GM19397 (cell line): ENCODE data around the gene ADAMTS7.
"Not testable (repeated sequence)": the region's sequence is repeated elsewhere in the genome, so short reads cannot be mapped to it uniquely, and the experiment has no call there.

Source experiments
- ATAC-seq: cut with Tn5 transposase; IDR thresholded peaks from one replicate; pipeline ENCODE4 v1.9.1; 2021; ENCODE audit warnings: mild to moderate bottlenecking, moderate library complexity; ENCODE audit not compliant: unreplicated experiment

The ADAMTS7 gene

DNA sequence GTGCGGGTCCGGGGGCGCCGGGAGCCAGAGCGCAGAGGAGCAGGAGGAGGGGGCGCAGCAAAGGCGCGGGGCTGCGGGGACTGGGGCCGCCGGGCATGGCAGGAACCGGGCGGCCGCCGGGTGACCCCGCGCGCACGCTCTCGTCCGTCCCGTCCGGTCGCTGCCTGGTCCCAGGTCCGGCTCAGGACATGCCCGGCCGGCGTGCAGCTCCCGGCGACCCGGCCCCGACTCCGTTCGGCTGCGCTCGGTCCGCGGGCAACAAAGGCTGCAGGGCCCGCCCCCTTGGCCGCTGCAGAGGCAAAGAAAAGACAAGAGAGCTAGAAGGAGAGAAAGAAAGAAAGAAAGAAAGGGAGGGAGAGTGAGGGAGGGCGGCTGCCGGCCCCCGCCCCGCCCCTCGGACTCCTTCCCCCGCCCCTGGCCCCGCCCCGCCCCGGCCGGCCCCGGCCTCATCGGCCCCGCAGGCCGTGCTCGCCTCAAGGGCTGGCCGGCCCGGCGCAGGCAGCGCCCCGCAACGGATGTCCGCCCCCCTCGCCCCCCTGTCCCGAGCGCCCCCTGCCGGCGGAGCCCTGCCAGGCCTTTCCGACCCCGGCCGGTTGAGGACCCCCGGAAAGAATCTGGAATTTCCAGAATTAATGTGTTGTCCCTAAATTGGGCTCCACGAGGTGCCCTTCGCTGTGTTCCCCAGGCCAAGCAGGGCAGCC is at the start of gene ADAMTS7:
TSS of gene ADAMTS7 (minus strand) at position 341 of the 701 bp plus-strand sequence. CDS start at position 97, 244 bp downstream.
- peak; percentile 57 for ATAC-seq

DNA sequence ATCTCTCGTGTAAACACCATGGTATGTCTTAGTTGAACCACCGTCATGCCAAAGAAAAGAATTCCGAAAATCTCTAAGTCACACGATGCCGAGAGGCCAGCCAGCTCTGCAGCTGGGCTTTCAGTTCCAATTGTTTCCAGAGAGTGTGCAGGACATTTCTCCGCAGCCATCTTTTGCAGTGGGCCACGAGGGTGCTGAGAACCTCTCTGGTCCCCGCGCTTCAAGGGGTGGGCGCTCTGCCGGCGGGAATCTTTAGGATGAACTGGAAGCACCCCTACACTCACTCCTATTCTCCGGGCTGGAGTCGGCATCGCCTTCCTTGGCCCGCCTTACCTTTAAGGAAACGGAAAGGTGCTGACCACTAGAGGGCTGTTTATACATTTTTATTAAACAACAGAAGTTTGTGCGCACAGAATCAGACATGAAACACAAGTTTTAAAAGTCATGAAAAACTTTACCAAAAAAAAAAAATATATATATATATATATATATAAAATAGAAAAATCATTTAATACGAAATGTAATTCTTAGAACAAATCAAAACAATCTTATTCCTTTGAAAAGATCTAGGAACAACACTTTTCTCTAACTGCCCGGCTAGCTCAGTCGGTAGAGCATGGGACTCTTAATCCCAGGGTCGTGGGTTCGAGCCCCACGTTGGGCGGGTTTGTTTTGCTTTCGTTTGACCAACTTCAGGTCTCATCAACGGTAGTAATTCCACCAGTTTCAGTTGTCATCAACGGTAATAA is 48.9 kb upstream of the ADAMTS7 start:
- ATAC-seq = peak; percentile 67

- ATAC-seq = no peak
These were observed 44.5 kb upstream of the ADAMTS7 start for GRCh38 chr15:78855746-78856145.

GRCh38 chr15:78854833-78855372 is 43.6 kb upstream of the ADAMTS7 start:
- no peak for ATAC-seq

GRCh38 chr15:78853500-78853899 is 42.2 kb upstream of the ADAMTS7 start:
- ATAC-seq = no peak

DNA sequence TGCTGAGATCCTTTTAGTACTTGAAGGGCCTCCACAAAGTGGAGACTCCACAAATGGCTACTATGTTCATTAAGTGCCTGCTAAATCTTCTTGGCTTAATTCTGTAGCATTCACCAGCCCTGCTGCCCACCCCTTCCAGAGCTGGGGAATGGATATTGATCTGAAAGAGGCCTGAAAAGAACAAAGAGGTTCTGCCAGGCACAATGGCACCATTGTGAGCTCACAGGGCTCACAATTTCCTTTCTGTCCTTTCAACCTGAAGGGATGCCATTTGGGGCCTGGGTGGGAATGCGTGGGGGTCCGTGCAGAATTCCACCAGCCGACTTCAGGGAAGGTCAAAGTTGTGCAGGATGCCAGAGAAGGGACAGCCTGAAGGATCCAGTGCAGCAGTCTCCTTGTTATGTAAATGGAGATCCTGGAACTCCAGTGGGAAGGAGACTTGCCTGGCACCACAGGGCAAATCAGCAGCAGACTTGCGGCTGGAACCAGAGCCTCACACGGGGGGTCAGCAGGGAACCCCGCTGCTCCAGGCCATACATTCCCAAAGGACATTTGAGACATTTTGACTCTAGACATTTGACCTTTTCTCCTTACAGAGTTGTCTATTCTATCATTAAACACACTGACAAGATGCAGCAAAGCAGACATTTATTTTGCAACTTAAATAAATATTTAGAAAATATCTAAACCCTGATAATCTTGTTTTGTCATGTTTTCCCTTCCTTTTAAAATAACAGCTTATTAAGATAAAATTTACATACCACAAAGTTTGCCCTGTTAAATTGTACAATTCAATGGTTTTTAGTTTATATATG is 39.9 kb upstream of the ADAMTS7 start:
- ATAC-seq = no peak

DNA sequence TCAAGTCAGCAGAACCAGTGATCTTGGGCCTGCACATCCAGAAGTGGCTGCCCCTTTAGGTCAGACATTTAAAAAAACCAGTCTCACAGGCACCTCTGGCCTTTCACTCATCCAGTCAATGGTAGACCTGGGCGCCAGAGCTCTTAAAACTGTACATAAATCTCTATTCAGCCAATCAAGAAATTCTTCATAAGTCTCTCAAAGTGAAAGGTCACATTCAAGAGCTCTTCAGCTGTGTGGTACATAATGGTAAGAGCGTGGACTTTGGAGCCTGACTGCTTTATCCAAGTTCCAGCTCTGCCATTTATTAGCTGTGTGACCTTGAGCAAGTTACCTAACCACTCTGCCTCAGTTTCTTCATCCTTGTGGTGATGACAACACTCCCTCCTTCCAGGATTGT is 39.1 kb upstream of the ADAMTS7 start:
- ATAC-seq = no peak

DNA sequence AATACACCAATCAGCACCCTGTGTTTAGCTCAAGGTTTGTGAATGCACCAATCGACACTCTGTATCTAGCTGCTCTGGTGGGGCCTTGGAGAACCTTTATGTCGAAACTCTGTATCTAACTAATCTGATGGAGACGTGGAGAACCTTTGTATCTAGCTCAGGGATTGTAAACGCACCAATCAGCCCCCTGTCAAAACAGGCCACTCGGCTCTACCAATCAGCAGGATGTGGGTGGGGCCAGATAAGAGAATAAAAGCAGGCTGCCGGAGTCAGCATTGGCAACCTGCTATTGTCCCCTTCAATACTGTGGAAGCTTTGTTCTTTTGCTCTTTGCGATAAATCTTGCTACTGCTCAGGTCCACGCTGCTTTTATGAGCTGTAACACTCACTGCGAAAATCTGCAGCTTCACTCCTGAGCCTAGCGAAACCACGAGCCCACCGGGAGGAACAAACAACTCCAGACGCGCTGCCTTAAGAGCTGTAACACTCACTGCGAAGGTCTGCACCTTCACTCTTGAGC is 36.2 kb upstream of the ADAMTS7 start:
- ATAC-seq = not testable (repeated sequence)

DNA sequence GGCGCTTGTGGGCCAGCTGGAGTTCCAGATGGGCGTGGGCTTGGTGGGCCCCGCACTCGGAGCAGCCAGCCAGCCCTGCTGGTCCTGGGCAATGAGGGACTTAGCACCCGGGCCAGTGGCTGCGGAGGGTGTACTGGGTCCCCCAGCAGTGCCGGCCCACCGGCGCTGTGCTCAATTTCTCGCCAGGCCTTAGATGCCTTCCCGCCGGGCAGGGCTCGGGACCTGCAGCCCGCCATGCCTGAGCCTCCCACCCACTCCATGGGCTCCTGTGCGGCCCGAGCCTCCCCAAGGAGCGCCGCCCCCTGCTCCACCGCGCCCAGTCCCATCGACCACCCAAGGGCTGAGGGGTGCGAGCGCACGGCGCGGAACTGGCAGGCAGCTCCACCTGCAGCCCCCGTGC is 35.6 kb upstream of the ADAMTS7 start:
- ATAC-seq = not testable (repeated sequence)

DNA sequence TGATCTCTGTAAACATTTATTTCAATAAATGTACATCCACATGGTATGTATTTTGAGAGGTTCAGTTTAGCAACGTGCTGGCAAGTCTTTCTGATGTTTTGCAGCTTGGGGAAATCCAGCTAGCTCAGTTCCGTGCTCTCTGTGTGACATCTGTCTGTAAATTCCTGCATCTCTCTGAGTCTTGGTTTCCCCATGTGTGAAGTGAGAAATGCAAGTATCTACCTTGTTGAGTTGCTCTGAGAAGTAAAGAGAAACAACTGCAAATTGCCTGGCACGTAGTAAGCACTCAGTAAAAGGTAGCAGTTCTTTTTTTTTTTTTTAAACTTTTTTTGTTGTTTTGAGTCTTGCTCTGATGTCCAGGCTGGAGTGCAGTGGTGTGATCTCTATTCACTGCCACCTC is 31.3 kb upstream of the ADAMTS7 start:
- no peak for ATAC-seq

DNA sequence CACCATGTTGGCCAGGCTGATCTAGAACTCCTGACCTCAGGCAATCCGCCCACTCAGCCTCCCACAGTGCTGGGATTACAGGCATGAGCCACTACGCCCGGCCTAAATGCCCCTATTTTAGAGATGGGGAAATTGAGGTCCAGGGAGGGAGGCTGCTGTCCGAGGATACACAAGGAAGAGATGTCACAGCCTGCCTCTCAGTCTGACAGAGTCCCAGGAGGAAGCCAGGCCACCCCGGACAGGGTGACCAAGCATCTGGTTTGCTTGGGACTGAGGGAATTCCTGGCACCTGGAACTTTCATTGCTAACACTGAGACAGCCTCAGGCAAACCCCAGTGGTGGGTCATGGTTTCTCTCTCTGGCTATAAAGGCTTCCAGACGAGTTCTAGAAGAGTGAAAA is 30.6 kb upstream of the ADAMTS7 start:
- ATAC-seq = no peak

- ATAC-seq = no peak
These were observed 30.1 kb upstream of the ADAMTS7 start for GRCh38 chr15:78841376-78841706.

DNA sequence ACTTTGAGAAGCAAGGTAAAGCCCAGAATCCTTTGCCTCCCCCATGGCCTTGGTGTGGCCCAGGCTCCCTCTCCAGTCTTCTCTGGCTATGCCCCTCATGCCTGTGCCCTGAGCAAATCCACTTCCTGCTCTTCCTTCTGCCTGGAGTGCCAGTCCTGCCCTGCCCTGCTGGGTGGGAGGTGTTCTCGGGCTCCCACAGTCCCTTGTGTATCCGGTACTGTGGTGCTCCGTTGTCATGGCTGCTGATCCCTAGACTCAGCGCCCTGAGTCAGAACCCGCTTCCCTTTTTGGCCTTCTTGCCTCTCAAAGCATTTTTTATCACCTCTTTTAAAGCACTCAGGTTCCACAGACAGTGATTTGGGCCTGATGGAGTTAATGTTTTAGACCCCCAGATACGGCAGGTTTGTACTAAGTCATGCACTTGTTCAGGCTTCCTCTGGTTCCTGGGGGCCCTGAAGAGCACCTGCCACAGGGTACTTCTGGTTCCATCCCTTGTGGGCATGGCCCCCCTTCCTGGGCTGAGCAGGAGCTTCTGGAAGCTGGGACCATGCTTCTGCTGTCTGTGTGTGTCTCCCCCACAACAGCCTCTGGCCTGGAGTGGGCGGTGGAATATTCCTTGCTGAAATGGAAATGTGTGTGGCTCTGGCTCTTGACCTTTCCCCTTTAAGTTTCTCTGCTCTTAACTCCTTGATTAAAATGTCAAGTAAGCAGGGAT is 29.6 kb upstream of the ADAMTS7 start:
- ATAC-seq = no peak

- not testable (repeated sequence) for ATAC-seq
These were observed 27.9 kb upstream of the ADAMTS7 start for GRCh38 chr15:78839151-78839550.

DNA sequence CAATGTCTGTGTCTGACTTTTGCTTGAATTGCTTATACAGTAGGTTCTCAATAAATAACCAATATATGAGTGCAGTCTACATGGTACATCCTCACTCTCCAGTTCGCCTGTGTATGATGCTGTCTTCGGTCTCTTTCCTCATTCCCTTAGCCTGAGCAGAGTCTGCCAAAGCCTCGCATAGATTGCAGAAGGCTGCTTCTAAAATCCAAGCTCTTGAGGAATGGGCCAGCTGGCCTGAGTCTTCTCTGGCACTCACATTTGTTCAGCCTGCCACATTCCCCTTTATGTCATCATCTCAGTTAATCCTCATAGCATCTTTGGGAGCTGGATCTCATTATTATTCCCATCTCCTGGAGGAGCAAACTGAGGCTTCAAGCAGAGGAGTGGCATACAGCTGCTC is 27.2 kb upstream of the ADAMTS7 start:
- ATAC-seq = no peak

GRCh38 chr15:78837543-78837942 is 26.3 kb upstream of the ADAMTS7 start:
- ATAC-seq = no peak

GRCh38 chr15:78837131-78837530 is 25.9 kb upstream of the ADAMTS7 start:
- ATAC-seq = no peak

DNA sequence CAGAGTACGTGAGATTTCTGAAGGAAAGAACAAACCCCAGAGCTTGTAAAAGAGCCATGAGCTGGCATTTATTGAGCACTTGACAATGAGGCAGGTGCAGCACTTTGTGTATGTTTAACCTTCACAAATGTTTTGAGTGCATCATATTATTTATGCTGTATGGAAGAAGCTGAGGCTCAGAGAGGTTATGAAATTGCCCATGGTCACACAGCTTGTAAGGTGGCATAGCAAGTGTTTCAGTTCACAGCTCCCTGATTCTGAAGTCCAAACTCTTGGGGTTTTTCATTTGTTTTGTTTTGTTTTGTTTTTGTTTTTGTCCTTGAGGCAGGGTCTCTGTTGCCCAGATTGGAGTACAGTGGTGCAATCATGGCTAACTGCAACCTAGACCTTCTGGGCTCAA is 25.1 kb upstream of the ADAMTS7 start:
- ATAC-seq = no peak

DNA sequence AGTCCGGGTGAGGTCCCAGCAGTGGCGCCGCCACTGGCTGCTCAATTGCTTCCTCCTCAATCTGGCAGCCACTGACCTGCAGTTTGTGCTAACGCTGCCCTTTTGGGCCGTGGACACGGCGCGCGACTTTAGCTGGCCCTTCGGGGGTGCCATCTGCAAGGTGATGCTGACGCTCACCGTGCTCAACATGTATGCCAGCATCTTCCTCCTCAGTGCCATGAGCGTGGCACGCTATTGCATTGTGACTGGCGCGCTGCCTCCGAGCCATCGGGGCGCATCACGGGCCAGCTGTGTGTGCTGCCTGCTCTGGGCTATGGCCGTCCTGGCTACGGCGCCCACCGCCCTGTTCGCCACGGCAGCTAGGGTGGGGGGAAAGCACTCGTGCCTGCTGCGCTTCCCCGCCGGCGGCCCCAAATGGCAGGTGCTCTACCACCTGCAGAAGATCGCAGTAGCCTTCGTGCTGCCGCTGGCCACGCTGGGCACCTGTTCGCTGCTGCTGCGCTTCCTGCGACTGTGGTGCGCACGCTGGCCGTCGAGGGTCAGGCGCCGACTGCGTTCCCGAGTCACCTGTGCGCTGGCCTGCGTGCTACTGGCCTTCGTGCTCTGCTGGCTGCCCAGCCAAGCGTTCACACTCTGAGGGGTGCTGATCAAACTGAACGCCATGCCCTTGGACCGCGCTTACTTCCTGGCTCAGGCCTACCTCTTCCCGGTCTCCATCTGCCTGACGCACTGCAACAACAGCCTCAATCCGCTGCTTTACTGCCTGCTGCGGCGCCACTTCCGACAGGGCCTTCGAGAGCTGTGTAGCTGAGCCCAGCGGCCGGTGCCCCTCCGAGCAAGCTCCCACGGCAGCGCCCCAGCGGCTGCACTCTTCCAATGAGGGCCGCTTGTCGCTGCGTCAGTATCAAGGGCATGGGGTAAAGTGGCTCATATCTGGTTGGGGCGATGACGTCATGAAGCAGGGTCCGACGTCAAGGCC is 20.3 kb upstream of the ADAMTS7 start:
- ATAC-seq = no peak
